HG02678 (cell line): Measurements from ENCODE around the gene FEM1B.

Experiments
- ATAC-seq: cut with Tn5 transposase; IDR thresholded peaks from one replicate; pipeline ENCODE4 v1.9.1; 2021; ENCODE audit warnings: mild to moderate bottlenecking, moderate library complexity; ENCODE audit not compliant: unreplicated experiment

FEM1B gene

GRCh38 chr15:68341760-68342725 is 64.5 kb downstream of the FEM1B start:
- no peak for ATAC-seq

DNA sequence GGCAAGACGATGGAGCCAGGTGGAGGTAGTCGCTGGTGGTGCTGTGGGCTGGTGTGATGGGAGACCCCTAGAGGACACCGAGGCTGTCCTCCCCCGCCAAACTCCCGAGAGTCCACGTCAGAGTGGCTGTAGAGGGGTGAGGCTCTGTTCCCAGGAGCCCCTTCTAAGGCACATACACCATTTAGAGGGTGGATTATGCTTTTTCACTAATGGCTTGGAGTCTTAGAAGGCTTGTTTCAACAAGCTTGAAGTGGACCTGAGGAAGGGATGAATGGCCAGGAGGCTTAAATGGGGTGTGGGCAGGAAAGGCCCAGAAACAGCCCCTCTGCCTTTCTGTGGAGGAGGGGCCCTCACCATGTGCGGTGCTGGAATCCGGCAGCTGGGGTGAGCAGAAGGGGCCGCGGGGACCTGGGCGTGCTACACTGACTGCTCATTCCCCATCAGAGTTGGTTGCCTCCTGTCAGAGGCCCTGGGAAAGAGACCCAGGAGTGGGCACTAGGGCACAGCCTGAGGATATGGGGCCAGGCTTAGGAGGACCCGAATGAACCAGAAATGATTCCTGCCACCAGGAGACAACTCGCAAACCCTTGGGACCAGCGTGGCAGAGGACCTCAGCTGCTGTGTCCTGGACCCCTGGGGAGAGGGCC is 66.2 kb downstream of the FEM1B start:
- no peak for ATAC-seq

DNA sequence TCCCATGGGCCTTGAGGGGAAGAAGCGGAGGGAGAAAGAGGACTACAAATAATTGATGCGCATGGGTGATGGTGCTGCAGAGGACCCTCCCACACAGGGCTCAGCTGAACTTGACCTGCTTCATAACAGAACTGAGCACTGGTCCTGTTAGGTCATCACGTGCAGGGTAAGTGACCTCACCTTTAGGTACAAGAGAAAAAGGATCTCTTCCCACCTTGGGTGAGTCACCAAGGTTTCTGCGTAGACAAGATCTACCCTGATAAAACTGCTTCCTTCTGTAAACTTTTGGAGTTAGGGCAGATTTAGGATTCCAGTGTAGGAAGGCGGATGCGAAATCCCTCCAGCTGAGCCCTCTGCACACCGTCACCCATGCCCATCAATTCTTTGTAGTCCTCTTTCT is 67.1 kb downstream of the FEM1B start:
- no peak for ATAC-seq
